ENCODE results near the gene TMEM94.

DNA sequence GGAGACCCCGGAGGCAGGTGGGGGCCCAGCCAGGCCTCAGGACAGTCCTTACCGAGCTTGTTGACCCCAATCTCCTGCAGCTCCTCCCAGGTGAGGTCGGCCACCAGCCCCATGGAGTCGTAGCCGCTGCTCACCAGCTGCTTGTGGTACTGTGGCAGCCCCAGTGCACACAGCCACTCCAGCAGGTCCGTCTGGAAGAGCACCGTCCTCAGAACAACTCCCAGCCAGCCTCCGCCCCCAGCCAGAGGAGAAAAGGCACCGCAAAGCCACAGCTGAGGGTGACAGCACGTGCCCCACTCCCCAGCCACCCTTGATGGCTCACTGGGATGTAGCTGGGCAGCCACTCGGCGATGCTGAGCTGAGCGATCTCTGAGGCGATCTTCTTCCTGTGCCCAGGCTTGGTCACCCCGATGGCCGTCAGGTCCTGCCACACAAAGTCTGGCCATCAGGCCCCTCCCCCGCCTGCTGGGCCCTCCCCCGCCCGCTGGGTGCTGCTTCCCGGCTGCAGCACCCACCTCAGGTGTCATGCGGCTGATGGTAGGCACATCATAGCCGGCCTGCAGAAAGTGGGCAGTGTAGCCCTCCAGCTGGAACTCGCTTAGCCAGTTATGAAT is 47.0 kb downstream of the TMEM94 start:
- TF ChIP-seq, protein P1, sequence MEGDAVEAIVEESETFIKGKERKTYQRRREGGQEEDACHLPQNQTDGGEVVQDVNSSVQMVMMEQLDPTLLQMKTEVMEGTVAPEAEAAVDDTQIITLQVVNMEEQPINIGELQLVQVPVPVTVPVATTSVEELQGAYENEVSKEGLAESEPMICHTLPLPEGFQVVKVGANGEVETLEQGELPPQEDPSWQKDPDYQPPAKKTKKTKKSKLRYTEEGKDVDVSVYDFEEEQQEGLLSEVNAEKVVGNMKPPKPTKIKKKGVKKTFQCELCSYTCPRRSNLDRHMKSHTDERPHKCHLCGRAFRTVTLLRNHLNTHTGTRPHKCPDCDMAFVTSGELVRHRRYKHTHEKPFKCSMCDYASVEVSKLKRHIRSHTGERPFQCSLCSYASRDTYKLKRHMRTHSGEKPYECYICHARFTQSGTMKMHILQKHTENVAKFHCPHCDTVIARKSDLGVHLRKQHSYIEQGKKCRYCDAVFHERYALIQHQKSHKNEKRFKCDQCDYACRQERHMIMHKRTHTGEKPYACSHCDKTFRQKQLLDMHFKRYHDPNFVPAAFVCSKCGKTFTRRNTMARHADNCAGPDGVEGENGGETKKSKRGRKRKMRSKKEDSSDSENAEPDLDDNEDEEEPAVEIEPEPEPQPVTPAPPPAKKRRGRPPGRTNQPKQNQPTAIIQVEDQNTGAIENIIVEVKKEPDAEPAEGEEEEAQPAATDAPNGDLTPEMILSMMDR (IDR thresholded peaks at IDR 0.05), result no peak
- TF ChIP-seq MYC (IDR thresholded peaks at IDR 0.05; ENCODE audit: borderline replicate concordance, low read length) (no peak), NR3C1 (IDR thresholded peaks at IDR 0.05) (no peak), TFCP2L1 (CRISPR knock-in tag; IDR thresholded peaks at IDR 0.05) (no peak), SMC3 (IDR thresholded peaks at IDR 0.05) (no peak), NPAS2 (CRISPR knock-in tag; IDR thresholded peaks at IDR 0.05; ENCODE audit: borderline replicate concordance) (no peak), EHMT2 (IDR thresholded peaks at IDR 0.05; ENCODE audit: low read depth) (no peak)

Measured in A549 (cell line).